ENCODE results near the gene ANKRD34B.
"Not testable (repeated sequence)": the region's sequence is repeated elsewhere in the genome, so short reads cannot be mapped to it uniquely, and the experiment has no call there.

DNA sequence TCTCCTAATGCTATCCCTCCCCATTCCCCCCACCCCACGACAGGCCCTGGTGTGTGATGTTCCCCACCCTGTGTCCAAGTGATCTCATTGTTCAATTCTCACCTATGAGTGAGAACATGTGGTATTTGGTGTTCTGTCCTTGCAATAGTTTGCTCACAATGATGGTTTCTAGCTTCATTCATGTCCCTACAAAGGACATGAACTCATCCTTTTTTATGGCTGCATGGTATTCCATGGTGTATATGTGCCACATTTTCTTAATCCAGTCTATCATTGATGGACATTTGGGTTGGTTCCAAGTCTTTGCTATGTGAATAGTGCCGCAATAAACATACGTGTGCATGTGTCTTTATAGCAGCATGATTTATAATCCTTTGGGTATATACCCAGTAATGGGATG lies 10.2 kb upstream of the ANKRD34B start:
- not testable (repeated sequence) for TF ChIP-seq EZH2 (IDR thresholded peaks at IDR 0.05; ENCODE audit: insufficient read depth, poor library complexity, severe bottlenecking); EZH2phosphoT487 (IDR thresholded peaks at IDR 0.05; ENCODE audit: insufficient read depth, low read depth)
